ENCODE measurements around the gene EHBP1L1.

DNA sequence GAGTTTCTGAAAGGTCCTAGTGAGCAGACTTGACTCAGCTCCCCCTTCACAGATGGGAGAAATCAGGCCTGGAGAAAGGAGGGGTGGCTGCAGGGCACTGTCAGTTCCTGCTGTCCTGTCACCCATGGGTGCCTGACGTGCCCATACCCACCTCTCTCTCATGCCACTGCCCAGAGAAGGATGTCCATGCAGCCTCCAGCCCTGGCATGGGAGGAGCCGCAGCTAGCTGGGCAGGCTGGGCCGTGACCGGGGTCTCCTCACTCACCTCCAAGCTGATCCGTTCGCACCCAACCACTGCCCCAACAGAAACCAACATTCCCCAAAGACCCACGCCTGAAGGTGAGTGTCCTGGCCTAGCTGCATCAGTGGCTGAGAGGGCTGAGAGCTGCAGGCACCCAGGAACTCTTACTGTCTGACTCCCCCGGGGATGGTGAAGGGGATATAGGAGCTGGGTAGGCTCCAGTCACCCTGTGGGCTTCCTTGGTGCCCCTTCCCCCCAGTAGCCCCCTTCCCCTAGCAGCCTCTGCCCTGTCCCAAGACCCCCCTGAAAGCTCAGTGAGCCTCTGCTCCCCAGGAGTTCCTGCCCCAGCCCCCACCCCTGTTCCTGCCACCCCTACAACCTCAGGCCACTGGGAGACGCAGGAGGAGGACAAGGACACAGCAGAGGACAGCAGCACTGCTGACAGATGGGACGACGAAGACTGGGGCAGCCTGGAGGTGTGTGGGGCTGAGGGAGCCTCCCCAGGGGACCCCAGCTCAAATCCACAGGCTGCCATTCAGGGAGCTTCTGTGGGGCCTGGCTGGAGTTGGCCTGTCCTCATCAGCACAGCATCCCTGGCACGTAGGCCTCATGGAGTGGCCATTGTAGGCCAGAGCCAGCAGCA is 39.2 kb upstream of the EHBP1L1 start:
- TF ChIP-seq, protein P1, sequence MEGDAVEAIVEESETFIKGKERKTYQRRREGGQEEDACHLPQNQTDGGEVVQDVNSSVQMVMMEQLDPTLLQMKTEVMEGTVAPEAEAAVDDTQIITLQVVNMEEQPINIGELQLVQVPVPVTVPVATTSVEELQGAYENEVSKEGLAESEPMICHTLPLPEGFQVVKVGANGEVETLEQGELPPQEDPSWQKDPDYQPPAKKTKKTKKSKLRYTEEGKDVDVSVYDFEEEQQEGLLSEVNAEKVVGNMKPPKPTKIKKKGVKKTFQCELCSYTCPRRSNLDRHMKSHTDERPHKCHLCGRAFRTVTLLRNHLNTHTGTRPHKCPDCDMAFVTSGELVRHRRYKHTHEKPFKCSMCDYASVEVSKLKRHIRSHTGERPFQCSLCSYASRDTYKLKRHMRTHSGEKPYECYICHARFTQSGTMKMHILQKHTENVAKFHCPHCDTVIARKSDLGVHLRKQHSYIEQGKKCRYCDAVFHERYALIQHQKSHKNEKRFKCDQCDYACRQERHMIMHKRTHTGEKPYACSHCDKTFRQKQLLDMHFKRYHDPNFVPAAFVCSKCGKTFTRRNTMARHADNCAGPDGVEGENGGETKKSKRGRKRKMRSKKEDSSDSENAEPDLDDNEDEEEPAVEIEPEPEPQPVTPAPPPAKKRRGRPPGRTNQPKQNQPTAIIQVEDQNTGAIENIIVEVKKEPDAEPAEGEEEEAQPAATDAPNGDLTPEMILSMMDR (IDR thresholded peaks at IDR 0.05; ENCODE audit: low read depth, low read length, missing input control): no peak
- TF ChIP-seq JUND (IDR thresholded peaks at IDR 0.05): no peak
- TF ChIP-seq TAF1 (conservative IDR thresholded peaks at IDR 0.05): no peak
- TF ChIP-seq, protein P2, sequence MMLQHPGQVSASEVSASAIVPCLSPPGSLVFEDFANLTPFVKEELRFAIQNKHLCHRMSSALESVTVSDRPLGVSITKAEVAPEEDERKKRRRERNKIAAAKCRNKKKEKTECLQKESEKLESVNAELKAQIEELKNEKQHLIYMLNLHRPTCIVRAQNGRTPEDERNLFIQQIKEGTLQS (IDR thresholded peaks at IDR 0.05): no peak
- TF ChIP-seq, protein P3, sequence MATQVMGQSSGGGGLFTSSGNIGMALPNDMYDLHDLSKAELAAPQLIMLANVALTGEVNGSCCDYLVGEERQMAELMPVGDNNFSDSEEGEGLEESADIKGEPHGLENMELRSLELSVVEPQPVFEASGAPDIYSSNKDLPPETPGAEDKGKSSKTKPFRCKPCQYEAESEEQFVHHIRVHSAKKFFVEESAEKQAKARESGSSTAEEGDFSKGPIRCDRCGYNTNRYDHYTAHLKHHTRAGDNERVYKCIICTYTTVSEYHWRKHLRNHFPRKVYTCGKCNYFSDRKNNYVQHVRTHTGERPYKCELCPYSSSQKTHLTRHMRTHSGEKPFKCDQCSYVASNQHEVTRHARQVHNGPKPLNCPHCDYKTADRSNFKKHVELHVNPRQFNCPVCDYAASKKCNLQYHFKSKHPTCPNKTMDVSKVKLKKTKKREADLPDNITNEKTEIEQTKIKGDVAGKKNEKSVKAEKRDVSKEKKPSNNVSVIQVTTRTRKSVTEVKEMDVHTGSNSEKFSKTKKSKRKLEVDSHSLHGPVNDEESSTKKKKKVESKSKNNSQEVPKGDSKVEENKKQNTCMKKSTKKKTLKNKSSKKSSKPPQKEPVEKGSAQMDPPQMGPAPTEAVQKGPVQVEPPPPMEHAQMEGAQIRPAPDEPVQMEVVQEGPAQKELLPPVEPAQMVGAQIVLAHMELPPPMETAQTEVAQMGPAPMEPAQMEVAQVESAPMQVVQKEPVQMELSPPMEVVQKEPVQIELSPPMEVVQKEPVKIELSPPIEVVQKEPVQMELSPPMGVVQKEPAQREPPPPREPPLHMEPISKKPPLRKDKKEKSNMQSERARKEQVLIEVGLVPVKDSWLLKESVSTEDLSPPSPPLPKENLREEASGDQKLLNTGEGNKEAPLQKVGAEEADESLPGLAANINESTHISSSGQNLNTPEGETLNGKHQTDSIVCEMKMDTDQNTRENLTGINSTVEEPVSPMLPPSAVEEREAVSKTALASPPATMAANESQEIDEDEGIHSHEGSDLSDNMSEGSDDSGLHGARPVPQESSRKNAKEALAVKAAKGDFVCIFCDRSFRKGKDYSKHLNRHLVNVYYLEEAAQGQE (IDR thresholded peaks at IDR 0.05): no peak
- TF ChIP-seq RAD21 (IDR thresholded peaks at IDR 0.05): no peak
- TF ChIP-seq EGR1 (IDR thresholded peaks at IDR 0.05; ENCODE audit: low read depth in 2 of 2): no peak
- TF ChIP-seq RXRA (IDR thresholded peaks at IDR 0.05): no peak
- TF ChIP-seq GABPA (IDR thresholded peaks at IDR 0.05 in 1 of 2, conservative IDR thresholded peaks at IDR 0.05 in 1 of 2): no peak
- TF ChIP-seq SP1 (IDR thresholded peaks at IDR 0.05): no peak
- no peak for TF ChIP-seq FOXA1 (IDR thresholded peaks at IDR 0.05)
- TF ChIP-seq NR2F2 (IDR thresholded peaks at IDR 0.05): no peak

Data from liver (tissue), 3 donors.